Mucosa of stomach (tissue), 1 donor: Measurements from ENCODE around the gene GSG1L.

ENCODE experiments used
- H3K27me3 ChIP-seq: one replicate; pipeline ENCODE4 v1.7.0; 2013; ENCODE audit warnings: mild to moderate bottlenecking, low read length; ENCODE audit not compliant: control insufficient read depth, insufficient read depth
- H3K36me3 ChIP-seq: one replicate; pipeline ENCODE4 v1.7.0; 2013; ENCODE audit warnings: low read length; ENCODE audit not compliant: control insufficient read depth, insufficient read depth
- H3K4me1 ChIP-seq: one replicate; pipeline ENCODE4 v1.7.0; 2013; ENCODE audit warnings: mild to moderate bottlenecking, low read length; ENCODE audit not compliant: control insufficient read depth, insufficient read depth
- H3K4me3 ChIP-seq: one replicate; pipeline ENCODE4 v1.7.0; 2013; ENCODE audit warnings: low read length
- H3K9ac ChIP-seq: one replicate; pipeline ENCODE4 v1.7.0; 2013; ENCODE audit warnings: mild to moderate bottlenecking, low read length, moderate library complexity
- H3K9me3 ChIP-seq: one replicate; pipeline ENCODE4 v1.7.0; 2013; ENCODE audit warnings: mild to moderate bottlenecking, low read length, moderate library complexity; ENCODE audit not compliant: control insufficient read depth
- donor health status: Pancreatic carcinoma.

The GSG1L gene

GRCh38 chr16:27770271-27771196 lies 293.0 kb downstream of the GSG1L start:
- Histone ChIP-seq H3K9ac (no peak overlapping the region), H3K4me1 (no peaks in the 10 kb centered on the region), H3K27me3 (no peaks in the 10 kb centered on the region), H3K4me3 (no peak overlapping the region), H3K36me3 (peaks cover 6% of the 10 kb centered on the region), H3K9me3 (no peaks in the 10 kb centered on the region)

GRCh38 chr16:27769561-27770255 lies 293.8 kb downstream of the GSG1L start:
- H3K36me3 ChIP-seq: peaks cover 6% of the 10 kb centered on the region

GRCh38 chr16:27768651-27769272 lies 294.8 kb downstream of the GSG1L start:
- no peaks in the 10 kb centered on the region for H3K4me1 ChIP-seq
- no peak overlapping the region for H3K9ac ChIP-seq
- no peaks in the 10 kb centered on the region for H3K9me3 ChIP-seq
- no peaks in the 10 kb centered on the region for H3K27me3 ChIP-seq
- H3K36me3 ChIP-seq: peaks cover 6% of the 10 kb centered on the region
- H3K4me3 ChIP-seq: no peak overlapping the region

More at GRCh38 chr16:27769561-27770255, 293.8 kb downstream of the GSG1L start:
- Histone ChIP-seq H3K9me3 (no peaks in the 10 kb centered on the region), H3K27me3 (no peaks in the 10 kb centered on the region), H3K4me3 (no peak overlapping the region), H3K4me1 (no peaks in the 10 kb centered on the region), H3K9ac (no peak overlapping the region)

- Histone ChIP-seq H3K4me1 (no peaks in the 10 kb centered on the region), H3K36me3 (peaks cover 6% of the 10 kb centered on the region), H3K27me3 (no peaks in the 10 kb centered on the region), H3K9me3 (no peaks in the 10 kb centered on the region), H3K4me3 (no peak overlapping the region), H3K9ac (no peak overlapping the region)
Measured at GRCh38 chr16:27767971-27768591, 295.4 kb downstream of the GSG1L start.

DNA sequence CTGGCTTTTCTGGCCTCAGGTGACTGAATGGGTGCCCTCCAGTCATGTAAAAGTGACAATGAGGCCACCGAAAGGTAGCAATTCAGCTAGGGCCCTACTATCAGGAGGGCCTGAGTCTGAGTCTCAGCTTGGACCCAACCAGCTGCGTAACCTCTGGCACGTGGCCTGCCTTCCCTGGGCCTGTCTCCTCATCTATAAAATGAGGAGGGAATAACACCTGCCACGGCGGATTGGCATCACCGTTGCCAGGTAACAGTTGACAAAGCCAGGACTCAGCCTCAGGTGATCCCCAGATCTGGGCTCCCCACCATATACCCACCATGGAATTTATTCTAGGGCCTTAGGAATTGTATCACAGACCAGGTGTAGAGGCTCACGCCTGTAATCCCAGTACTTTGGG lies 296.4 kb downstream of the GSG1L start:
- H3K4me3 ChIP-seq: no peak overlapping the region
- H3K9ac ChIP-seq: no peak overlapping the region
- H3K36me3 ChIP-seq: peaks cover 6% of the 10 kb centered on the region
- no peaks in the 10 kb centered on the region for H3K9me3 ChIP-seq
- H3K27me3 ChIP-seq: no peaks in the 10 kb centered on the region
- no peaks in the 10 kb centered on the region for H3K4me1 ChIP-seq

- H3K9ac ChIP-seq: no peak overlapping the region
- H3K4me1 ChIP-seq: no peaks in the 10 kb centered on the region
- no peak overlapping the region for H3K4me3 ChIP-seq
- no peaks in the 10 kb centered on the region for H3K27me3 ChIP-seq
- peaks cover 6% of the 10 kb centered on the region for H3K36me3 ChIP-seq
- no peaks in the 10 kb centered on the region for H3K9me3 ChIP-seq
Measured at GRCh38 chr16:27766236-27766925, 297.1 kb downstream of the GSG1L start.

- Histone ChIP-seq H3K27me3 (no peaks in the 10 kb centered on the region), H3K36me3 (peaks cover 6% of the 10 kb centered on the region)
Measured at GRCh38 chr16:27764869-27765675, 298.4 kb downstream of the GSG1L start.

GRCh38 chr16:27764427-27764826 lies 299.1 kb downstream of the GSG1L start:
- Histone ChIP-seq H3K4me1 (no peaks in the 10 kb centered on the region), H3K4me3 (no peak overlapping the region), H3K9me3 (no peaks in the 10 kb centered on the region), H3K27me3 (no peaks in the 10 kb centered on the region), H3K9ac (no peak overlapping the region), H3K36me3 (peaks cover 6% of the 10 kb centered on the region)

More at GRCh38 chr16:27764869-27765675, 298.4 kb downstream of the GSG1L start:
- Histone ChIP-seq H3K9me3 (no peaks in the 10 kb centered on the region), H3K4me1 (no peaks in the 10 kb centered on the region), H3K9ac (no peak overlapping the region), H3K4me3 (no peak overlapping the region)

DNA sequence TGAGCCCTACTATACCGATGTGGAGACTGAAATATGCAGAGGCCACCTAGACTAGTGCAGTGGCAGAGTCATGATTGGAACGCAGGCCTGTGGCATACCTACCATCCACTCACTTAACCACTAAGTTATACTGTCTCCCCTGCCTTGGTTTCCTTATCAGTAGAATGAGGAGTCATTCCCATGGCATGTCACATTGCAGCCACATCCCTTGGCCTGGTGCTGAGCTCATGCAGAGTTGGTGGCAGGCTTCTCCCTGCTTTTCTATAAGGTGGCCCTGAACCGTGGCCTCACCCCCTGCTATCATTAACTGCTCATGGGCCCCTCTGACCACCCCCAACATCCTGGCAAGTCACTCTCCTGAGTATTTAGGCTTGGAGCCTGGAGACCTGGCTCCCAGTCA lies 301.1 kb downstream of the GSG1L start:
- Histone ChIP-seq H3K9me3 (no peaks in the 10 kb centered on the region), H3K4me3 (no peak overlapping the region), H3K4me1 (no peaks in the 10 kb centered on the region), H3K36me3 (peaks cover 2% of the 10 kb centered on the region), H3K27me3 (no peaks in the 10 kb centered on the region), H3K9ac (no peak overlapping the region)

DNA sequence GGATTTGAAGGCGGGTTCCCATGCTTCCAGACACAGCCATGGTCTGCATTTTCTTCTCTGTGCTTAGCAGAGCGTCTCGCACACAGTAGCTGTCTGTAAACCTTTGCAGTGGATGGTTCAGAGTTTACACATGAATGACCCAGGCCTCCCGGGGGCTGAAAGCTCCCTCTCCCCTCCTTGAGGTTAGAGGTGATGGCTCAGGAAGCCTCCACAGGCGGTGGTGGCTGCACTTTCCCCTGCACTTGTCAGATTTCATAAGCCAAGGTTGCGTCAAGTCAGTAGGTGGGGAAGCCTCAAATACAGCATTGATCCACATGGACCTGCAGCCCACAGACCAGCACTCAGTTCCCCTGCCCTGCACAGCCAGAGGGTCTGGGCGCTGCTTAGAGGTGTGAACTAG lies 301.7 kb downstream of the GSG1L start:
- Histone ChIP-seq H3K9me3 (no peaks in the 10 kb centered on the region), H3K27me3 (no peaks in the 10 kb centered on the region), H3K36me3 (peaks cover 9% of the 10 kb centered on the region), H3K4me3 (no peak overlapping the region), H3K4me1 (no peaks in the 10 kb centered on the region), H3K9ac (no peak overlapping the region)

- Histone ChIP-seq H3K4me3 (no peak overlapping the region), H3K4me1 (no peaks in the 10 kb centered on the region), H3K36me3 (peaks cover 9% of the 10 kb centered on the region), H3K9ac (no peak overlapping the region), H3K9me3 (no peaks in the 10 kb centered on the region), H3K27me3 (no peaks in the 10 kb centered on the region)
Measured at GRCh38 chr16:27760789-27761176, 302.7 kb downstream of the GSG1L start.
